ENCODE data around the gene KCNQ1.

The KCNQ1 gene

GRCh38 chr11:2664791-2665525 lies 220.2 kb downstream of the KCNQ1 start:
- H3K4me1 ChIP-seq (ENCODE audit: insufficient read depth, low read length, severe bottlenecking): no peaks in the 10 kb centered on the region
- no peaks in the 10 kb centered on the region for H3K9me3 ChIP-seq (ENCODE audit: low read length)
- TF ChIP-seq CTCF (IDR thresholded peaks at IDR 0.05; ENCODE audit: low read length) (no peak), EZH2 (IDR thresholded peaks at IDR 0.05; ENCODE audit: borderline replicate concordance, low read length) (no peak)
- no peak overlapping the region for H3K9ac ChIP-seq (ENCODE audit: low read length)
- no peaks in the 10 kb centered on the region for H3K79me2 ChIP-seq (ENCODE audit: insufficient read depth, low read length)
- H3F3A ChIP-seq (ENCODE audit: insufficient read depth, low read length): no peaks in the 10 kb centered on the region
- H3K4me2 ChIP-seq (ENCODE audit: low read length): no peak overlapping the region
- H3K27me3 ChIP-seq (ENCODE audit: insufficient read depth, low read length): no peaks in the 10 kb centered on the region
- no peaks in the 10 kb centered on the region for H4K20me1 ChIP-seq (ENCODE audit: insufficient read depth, low read length)
- H2AFZ ChIP-seq (ENCODE audit: low read length): no peak overlapping the region
- no peaks in the 10 kb centered on the region for H3K36me3 ChIP-seq (ENCODE audit: insufficient read depth, low read length)
- no peak overlapping the region for H3K27ac ChIP-seq (ENCODE audit: low read depth, low read length, poor library complexity, severe bottlenecking)
- no peak overlapping the region for H3K4me3 ChIP-seq (ENCODE audit: low read depth, low read length, poor library complexity, severe bottlenecking)
- H3K9me2 ChIP-seq (ENCODE audit: low read depth, low read length): no peaks in the 10 kb centered on the region

GRCh38 chr11:2665526-2666400 lies 221.0 kb downstream of the KCNQ1 start:
- Histone ChIP-seq H3K27ac (ENCODE audit: low read depth, low read length, poor library complexity, severe bottlenecking) (no peak overlapping the region), H3K36me3 (ENCODE audit: insufficient read depth, low read length) (no peaks in the 10 kb centered on the region), H3K9me2 (ENCODE audit: low read depth, low read length) (no peaks in the 10 kb centered on the region), H3K27me3 (ENCODE audit: insufficient read depth, low read length) (no peaks in the 10 kb centered on the region), H3K4me1 (ENCODE audit: insufficient read depth, low read length, severe bottlenecking) (no peaks in the 10 kb centered on the region), H3K79me2 (ENCODE audit: insufficient read depth, low read length) (no peaks in the 10 kb centered on the region), H3K9ac (ENCODE audit: low read length) (no peak overlapping the region), H4K20me1 (ENCODE audit: insufficient read depth, low read length) (no peaks in the 10 kb centered on the region), H3K4me3 (ENCODE audit: low read depth, low read length, poor library complexity, severe bottlenecking) (no peak overlapping the region), H3K4me2 (ENCODE audit: low read length) (no peak overlapping the region), H2AFZ (ENCODE audit: low read length) (no peak overlapping the region), H3F3A (ENCODE audit: insufficient read depth, low read length) (no peaks in the 10 kb centered on the region), H3K9me3 (ENCODE audit: low read length) (no peaks in the 10 kb centered on the region)
- no peak for TF ChIP-seq CTCF (IDR thresholded peaks at IDR 0.05; ENCODE audit: low read length)
- TF ChIP-seq EZH2 (IDR thresholded peaks at IDR 0.05; ENCODE audit: borderline replicate concordance, low read length): no peak

- Histone ChIP-seq H2AFZ (ENCODE audit: low read length) (no peak overlapping the region), H3K9ac (ENCODE audit: low read length) (no peak overlapping the region), H3K27ac (ENCODE audit: low read depth, low read length, poor library complexity, severe bottlenecking) (no peak overlapping the region), H3F3A (ENCODE audit: insufficient read depth, low read length) (no peaks in the 10 kb centered on the region), H4K20me1 (ENCODE audit: insufficient read depth, low read length) (no peaks in the 10 kb centered on the region), H3K9me2 (ENCODE audit: low read depth, low read length) (no peaks in the 10 kb centered on the region), H3K4me1 (ENCODE audit: insufficient read depth, low read length, severe bottlenecking) (no peaks in the 10 kb centered on the region), H3K27me3 (ENCODE audit: insufficient read depth, low read length) (no peaks in the 10 kb centered on the region), H3K4me3 (ENCODE audit: low read depth, low read length, poor library complexity, severe bottlenecking) (no peak overlapping the region), H3K79me2 (ENCODE audit: insufficient read depth, low read length) (no peaks in the 10 kb centered on the region), H3K36me3 (ENCODE audit: insufficient read depth, low read length) (no peaks in the 10 kb centered on the region), H3K4me2 (ENCODE audit: low read length) (no peak overlapping the region), H3K9me3 (ENCODE audit: low read length) (no peaks in the 10 kb centered on the region)
- TF ChIP-seq CTCF (IDR thresholded peaks at IDR 0.05; ENCODE audit: low read length) (no peak), EZH2 (IDR thresholded peaks at IDR 0.05; ENCODE audit: borderline replicate concordance, low read length) (no peak)
Observed at GRCh38 chr11:2666401-2666741, 221.6 kb downstream of the KCNQ1 start.
